ENCODE data around the gene FMNL2. TPM values are rescaled to one million over a fixed set of nuclear protein-coding genes. Genes with fewer than 3 reads are reported as not detected.

FMNL2 gene
- total RNA-seq, 1 donor from 2014 or later = 60.6 TPM

DNA sequence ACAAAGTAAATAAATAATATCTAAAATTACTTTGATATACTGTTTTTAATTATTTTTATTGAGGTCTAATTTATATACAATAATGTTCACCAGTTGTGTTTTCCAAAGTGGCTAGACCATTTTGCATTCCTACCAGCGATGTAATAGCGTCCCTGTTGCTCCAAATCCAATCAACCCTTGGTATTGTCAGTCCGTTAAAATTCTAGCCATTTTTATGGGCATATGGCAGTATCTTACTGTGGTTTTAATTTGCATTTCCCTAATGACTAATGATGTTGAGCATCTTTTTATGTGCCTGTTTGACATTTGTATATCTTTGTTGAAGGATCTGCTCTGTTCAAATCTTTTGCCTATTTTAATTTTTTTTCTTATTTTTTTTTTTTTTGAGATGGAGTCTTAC, 197.3 kb downstream of the FMNL2 start:
- no peak for DNase-seq

- no peak for DNase-seq
These were observed 199.6 kb downstream of the FMNL2 start for GRCh38 chr2:152534460-152535135.

DNA sequence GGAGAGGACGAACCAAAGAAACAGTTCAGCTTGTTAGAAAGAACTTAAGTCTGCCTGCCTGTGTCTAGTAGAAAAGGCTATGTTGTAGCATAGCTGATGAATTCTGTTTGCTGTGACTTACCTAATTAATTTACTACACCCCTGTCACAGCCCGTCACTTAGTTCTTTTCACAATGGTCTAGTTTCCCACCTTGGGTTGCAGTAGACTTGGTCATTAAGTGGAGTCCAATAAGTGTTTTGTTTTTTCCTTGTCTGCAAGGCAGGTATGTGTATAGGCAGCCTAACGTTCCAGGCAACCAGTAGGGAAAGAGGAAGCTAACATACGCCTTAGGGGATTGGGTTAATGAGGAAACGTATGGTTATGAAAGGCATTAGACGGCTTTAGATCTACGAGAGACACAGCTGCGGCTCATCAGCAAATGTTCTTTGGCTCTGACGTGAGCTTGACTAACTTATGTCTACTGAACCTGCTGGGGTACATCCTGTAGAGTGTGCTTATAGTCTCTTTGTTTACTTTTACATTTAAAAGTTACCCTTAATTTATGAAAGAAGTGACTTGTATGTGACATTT, 202.2 kb downstream of the FMNL2 start:
- DNase-seq = no peak

DNA sequence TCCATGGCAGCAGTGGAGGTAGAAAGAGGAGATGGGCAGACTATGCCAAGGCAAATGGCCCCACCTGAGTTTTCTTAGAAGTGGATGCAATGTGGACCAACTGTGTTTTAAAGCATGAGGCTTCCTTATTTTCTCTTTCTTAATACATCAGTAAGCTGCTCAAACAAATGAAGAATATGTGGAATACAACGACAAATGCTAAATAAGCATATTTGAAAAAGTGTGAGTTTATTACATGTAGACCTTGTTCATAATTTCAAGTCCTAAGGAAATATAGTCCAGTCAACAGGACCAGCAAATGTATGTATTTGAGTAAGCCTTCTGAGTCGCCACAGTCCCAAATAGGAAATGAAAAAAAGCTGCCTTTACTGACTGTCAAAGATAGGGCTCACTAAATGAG, 204.4 kb downstream of the FMNL2 start:
- DNase-seq = no peak

GRCh38 chr2:152541712-152542111, 206.7 kb downstream of the FMNL2 start:
- no peak for DNase-seq

DNA sequence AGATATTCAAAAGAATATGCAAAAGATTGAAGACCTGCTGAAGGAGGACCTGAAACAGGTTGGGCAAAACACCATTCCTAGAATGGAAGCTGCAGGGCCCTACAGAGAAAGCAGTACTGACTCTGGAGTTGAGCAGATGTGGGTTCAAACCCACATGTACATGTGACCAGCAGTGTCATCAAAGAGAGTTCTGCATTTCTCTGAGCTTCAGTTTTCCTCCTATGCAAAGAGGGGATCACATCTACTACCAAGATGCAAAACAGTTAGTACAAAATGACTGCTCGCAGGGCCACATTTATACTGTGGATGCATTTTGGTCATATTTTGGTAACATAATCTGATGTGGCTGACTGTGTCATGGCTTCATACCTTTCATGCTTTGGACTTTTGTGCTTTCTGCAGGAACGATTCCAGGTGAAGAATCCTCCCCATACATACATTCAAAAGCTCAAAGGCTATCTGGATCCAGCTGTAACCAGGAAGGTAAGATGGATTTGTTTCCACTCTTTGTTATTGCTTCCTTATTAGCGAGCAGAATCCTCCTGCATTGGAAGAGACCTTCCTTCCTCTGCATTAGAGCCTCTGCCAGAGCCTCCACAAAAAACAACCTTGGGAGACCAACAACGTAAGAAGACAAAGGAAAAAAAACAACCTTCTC, 207.5 kb downstream of the FMNL2 start:
- DNase-seq = peak; percentile 21

DNA sequence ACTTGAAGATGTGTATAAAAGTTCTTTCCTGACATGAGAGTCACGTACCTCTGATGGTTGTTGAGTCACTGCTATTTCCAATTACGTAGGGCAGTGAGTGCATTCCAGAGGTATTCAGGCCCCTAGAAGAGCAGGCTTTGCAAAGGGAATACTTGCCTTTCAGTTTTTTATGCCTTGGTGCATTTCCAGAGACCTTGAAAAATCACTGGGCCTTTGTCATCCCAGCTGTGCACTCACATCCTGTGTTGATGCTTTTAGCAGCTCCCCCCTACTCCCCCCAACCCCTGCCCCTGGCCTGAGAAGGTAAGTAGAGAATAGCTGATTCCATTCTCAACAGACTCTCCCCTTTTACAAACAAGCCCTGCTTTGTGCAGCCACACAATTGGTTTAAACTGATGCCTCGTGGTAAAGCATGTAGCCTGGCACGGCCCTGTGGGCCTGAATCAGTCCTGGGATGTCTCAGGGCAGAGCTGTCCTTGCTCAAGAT, 208.1 kb downstream of the FMNL2 start:
- DNase-seq = peak; percentile 96

- DNase-seq = no peak
These were observed 208.7 kb downstream of the FMNL2 start for GRCh38 chr2:152543717-152544116.

GRCh38 chr2:152544638-152545037, 209.7 kb downstream of the FMNL2 start:
- peak; percentile 40 for DNase-seq

- DNase-seq = no peak
These were observed 211.4 kb downstream of the FMNL2 start for GRCh38 chr2:152546230-152546837.

DNA sequence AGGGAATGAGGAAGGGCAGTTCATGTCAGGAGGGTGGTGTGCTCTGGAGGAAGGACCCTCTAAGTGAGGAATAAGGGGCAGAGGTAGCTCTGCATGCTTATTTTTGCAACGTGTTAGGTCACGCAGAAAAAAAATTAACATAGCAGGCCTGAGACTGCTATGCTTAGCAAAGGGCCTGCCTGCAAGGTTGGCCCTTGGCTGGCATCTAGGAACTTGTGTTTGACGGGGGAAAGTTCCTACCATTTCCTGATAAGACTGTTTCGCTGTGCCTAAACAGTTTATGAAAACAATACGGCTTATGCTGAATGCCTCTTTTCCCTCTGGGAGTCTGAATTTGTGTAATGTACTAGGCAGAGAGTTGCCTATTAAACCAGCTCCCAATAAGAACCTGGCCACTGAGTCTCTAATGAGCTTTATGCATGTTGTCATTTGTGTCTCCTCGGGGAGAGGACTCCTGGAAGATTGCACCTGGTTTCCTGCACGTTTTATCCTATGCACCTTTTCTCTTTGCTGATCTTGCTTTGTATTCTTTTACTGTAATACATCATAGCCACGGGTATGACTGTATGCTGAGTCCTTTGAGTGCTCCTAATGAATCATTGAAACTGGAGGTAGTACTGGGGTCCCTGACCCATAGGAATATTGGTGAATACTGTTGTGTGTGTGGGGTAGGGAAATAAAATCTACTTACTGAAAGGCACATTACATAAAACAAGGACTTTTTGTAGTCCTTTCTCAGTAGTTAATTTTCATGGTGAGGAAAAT, 213.3 kb downstream of the FMNL2 start:
- DNase-seq = no peak

- DNase-seq = no peak
These were observed 214.0 kb downstream of the FMNL2 start for GRCh38 chr2:152548996-152549395.

DNA sequence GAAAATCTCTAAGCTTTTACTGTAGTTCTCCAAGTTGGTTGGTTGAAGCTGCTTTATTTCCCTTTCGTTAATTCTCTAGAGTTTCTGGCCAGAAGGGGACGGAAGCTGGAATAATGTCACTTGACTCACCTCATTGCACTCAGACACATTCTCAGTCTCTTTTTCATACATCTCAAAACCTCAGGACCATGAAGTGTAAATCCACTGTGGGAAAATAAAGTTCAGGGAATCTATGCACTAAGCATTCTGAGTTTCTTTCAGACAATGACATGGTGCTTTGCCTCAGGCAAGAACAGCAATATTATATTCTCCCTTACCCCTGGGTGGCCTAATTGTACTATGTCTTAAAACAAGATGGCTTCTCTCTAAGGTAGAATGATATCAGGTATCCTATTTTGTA, 214.4 kb downstream of the FMNL2 start:
- DNase-seq = no peak

DNA sequence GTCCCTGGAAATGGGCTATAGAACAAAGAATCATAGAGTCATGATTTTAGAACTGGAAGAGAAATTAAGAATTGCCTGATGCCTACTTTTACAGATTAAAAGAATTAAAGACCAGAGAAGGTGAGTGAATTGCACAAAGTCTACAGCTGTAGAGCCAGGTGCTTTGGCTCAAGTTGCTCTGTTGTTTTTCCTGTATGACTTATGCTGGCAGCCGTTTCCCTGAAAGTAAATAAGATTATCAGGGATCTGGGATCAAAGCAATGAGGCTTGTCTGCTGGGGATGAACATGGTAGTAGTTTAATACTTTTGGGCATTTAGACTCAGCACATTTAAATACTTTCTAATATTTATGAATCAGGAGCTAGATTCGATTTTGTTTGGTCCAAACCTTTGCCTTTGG, 215.4 kb downstream of the FMNL2 start:
- peak; percentile 57 for DNase-seq

GRCh38 chr2:152552888-152553287, 217.9 kb downstream of the FMNL2 start:
- no peak for DNase-seq

GRCh38 chr2:152553518-152553917, 218.5 kb downstream of the FMNL2 start:
- no peak for DNase-seq

- peak; percentile 56 for DNase-seq
These were observed 220.1 kb downstream of the FMNL2 start for GRCh38 chr2:152555048-152555447.

DNA sequence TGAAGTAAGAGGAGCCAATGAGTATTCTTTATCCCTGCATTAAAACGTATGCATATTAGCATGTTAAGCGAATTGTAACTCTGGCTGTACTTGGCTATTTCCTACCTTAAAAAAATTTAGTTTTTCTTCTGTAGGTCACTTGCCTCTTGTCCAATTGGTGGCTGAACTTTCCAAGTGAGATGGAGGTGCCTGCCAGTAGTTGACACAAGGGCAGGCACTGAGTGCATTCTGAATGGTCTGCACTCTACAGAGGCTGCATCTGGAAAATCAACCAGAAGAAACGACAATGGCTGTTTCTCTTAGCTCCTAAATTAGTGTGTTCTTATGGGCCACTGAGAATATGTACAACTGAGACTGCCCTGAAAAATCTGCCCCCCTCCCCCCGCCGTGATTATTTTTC, 221.5 kb downstream of the FMNL2 start:
- DNase-seq = no peak

GRCh38 chr2:152557273-152557888, 222.4 kb downstream of the FMNL2 start:
- no peak for DNase-seq

DNA sequence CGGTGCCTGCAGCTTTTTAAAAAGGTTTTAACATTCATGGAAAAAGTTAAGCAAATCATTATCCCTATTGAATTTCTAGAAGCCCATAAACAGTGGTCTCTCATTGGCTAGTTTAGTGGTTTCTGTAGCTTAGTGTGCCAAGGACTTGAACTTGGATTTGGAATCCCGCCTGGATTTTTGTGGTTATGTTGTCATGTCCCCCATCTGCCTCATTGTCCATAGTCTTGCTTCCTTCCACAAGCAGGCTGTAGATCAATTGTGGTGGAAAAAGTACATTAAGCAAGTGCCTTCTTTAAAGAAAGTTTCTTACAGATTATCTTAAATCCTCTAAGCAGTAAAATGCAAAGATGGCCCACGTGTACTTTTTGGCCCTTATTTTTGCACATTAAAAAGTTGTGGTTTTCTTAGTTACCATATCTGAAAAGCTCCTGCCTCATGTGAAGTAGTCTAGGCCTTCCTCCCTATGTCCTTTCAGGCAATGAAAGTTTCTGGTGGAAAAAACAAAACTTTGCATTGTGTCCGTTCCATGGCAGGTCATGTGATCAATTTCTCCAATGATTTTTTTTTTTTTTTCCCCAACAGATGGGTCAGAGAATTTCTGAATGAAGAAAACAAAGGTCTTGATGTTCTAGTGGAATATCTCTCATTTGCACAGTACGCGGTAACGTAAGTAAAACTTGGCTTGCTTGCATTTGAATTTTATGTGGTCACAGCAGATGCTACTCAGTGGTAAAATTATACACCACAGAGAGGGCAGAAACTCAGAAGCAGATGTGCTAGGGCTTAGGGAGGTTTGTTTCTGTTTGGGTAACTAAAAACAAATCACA, 223.4 kb downstream of the FMNL2 start:
- DNase-seq = no peak

GRCh38 chr2:152559008-152559407, 224.0 kb downstream of the FMNL2 start:
- no peak for DNase-seq
